ENCODE data around the gene GPSM1.

DNA sequence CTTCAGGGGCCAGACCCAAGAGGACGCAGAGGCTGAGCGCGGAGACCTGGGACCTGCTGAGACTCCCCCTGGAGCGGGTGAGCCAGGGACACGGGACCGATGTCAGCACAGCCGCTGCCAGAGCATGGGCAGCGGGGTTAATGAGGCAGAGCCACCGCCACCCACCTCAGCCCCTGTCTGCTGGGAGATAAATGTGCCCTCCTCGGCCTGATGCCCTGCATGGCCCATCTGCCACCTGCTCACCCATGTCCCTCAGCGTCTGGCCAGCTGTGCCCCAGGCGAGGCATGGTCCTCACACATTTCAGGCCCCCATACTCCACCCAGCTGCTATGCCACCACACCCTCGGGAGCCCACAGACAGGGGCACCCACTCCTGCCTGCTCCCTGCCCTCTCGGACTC is 21.4 kb downstream of the GPSM1 start:
- no peak for TF ChIP-seq POLR2A (IDR thresholded peaks at IDR 0.05)
- TF ChIP-seq, protein P1, sequence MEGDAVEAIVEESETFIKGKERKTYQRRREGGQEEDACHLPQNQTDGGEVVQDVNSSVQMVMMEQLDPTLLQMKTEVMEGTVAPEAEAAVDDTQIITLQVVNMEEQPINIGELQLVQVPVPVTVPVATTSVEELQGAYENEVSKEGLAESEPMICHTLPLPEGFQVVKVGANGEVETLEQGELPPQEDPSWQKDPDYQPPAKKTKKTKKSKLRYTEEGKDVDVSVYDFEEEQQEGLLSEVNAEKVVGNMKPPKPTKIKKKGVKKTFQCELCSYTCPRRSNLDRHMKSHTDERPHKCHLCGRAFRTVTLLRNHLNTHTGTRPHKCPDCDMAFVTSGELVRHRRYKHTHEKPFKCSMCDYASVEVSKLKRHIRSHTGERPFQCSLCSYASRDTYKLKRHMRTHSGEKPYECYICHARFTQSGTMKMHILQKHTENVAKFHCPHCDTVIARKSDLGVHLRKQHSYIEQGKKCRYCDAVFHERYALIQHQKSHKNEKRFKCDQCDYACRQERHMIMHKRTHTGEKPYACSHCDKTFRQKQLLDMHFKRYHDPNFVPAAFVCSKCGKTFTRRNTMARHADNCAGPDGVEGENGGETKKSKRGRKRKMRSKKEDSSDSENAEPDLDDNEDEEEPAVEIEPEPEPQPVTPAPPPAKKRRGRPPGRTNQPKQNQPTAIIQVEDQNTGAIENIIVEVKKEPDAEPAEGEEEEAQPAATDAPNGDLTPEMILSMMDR (IDR thresholded peaks at IDR 0.05 in 4 of 5, conservative IDR thresholded peaks at IDR 0.05 in 1 of 5) = no peak
